H9 (cell line): ENCODE data around the gene DPH1. TPM values are rescaled to one million over a fixed set of nuclear protein-coding genes. Genes with fewer than 3 reads are reported as not detected.

ENCODE experiments used
- DNase-seq: peaks from one replicate; pipeline ENCODE4 v3.0.0-alpha.2; 2017
- H2AFZ ChIP-seq: one replicate; pipeline ENCODE4 v1.6.1; 2013; ENCODE audit warnings: mild to moderate bottlenecking, low read length, control low read depth, moderate library complexity
- H2AK5ac ChIP-seq: 2 replicates; pipeline ENCODE4 v1.6.1; 2013; ENCODE audit warnings: low read length, control low read depth, mixed read lengths; ENCODE audit not compliant: insufficient read length
- H2BK120ac ChIP-seq: one replicate; pipeline ENCODE4 v1.6.1; 2013; ENCODE audit warnings: low read depth, mild to moderate bottlenecking, low read length, control low read depth, inconsistent platforms; ENCODE audit not compliant: poor library complexity, severe bottlenecking
- H2BK12ac ChIP-seq: 2 replicates; pipeline ENCODE4 v1.6.1; 2013; ENCODE audit warnings: low read length, control low read depth, mixed read lengths, low read depth; ENCODE audit not compliant: insufficient read length
- H2BK15ac ChIP-seq: 2 replicates; pipeline ENCODE4 v1.6.1; 2013; ENCODE audit warnings: low read depth, low read length, control low read depth
- H2BK20ac ChIP-seq: one replicate; pipeline ENCODE4 v1.6.1; 2013; ENCODE audit warnings: low read depth, mild to moderate bottlenecking, low read length, control low read depth, inconsistent platforms; ENCODE audit not compliant: poor library complexity, severe bottlenecking
- H2BK5ac ChIP-seq: 2 replicates; pipeline ENCODE4 v1.6.1; 2013; ENCODE audit warnings: low read length, control low read depth, mixed read lengths; ENCODE audit not compliant: insufficient read length
- H3K14ac ChIP-seq: 2 replicates; pipeline ENCODE4 v1.6.1; 2013; ENCODE audit warnings: low read length, control low read depth; ENCODE audit not compliant: insufficient read depth
- H3K18ac ChIP-seq: 2 replicates; pipeline ENCODE4 v1.6.1; 2013; ENCODE audit warnings: low read depth, mild to moderate bottlenecking, mixed read lengths, low read length, control low read depth; ENCODE audit not compliant: insufficient read length
- H3K23ac ChIP-seq: 2 replicates; pipeline ENCODE4 v1.6.1; 2013; ENCODE audit warnings: low read length, control low read depth, mixed read lengths, low read depth; ENCODE audit not compliant: insufficient read length
- H3K23me2 ChIP-seq: 2 replicates; pipeline ENCODE4 v1.6.1; 2013; ENCODE audit warnings: low read depth, mild to moderate bottlenecking, mixed read lengths, low read length, control low read depth; ENCODE audit not compliant: insufficient read length, poor library complexity, severe bottlenecking
- H3K27ac ChIP-seq: 2 replicates; pipeline ENCODE4 v1.5.1; 2013; ENCODE audit warnings: low read length, control low read depth, mixed read lengths, low read depth; ENCODE audit not compliant: insufficient read length
- H3K27me3 ChIP-seq: 2 replicates; pipeline ENCODE4 v1.6.1; 2013; ENCODE audit warnings: low read length, control low read depth, inconsistent platforms; ENCODE audit not compliant: insufficient read depth
- H3K4ac ChIP-seq: 2 replicates; pipeline ENCODE4 v1.6.1; 2013; ENCODE audit warnings: low read depth, mild to moderate bottlenecking, control low read depth, inconsistent platforms, low read length, moderate library complexity
- H3K4me1 ChIP-seq: 2 replicates; pipeline ENCODE4 v1.6.1; 2013; ENCODE audit warnings: low read length, control low read depth, inconsistent platforms; ENCODE audit not compliant: insufficient read depth
- H3K4me2 ChIP-seq: 2 replicates; pipeline ENCODE4 v1.6.1; 2013; ENCODE audit warnings: low read length, control low read depth, mixed read lengths; ENCODE audit not compliant: insufficient read length, insufficient read depth
- H3K56ac ChIP-seq: 2 replicates; pipeline ENCODE4 v1.6.1; 2013; ENCODE audit warnings: low read depth, mild to moderate bottlenecking, mixed read lengths, low read length, control low read depth; ENCODE audit not compliant: insufficient read length
- H3K79me1 ChIP-seq: 2 replicates; pipeline ENCODE4 v1.6.1; 2013; ENCODE audit warnings: low read depth, mild to moderate bottlenecking, moderate library complexity, low read length, control low read depth, inconsistent platforms; ENCODE audit not compliant: insufficient read depth, poor library complexity, severe bottlenecking
- H3K79me2 ChIP-seq: 2 replicates; pipeline ENCODE4 v1.6.1; 2013; ENCODE audit warnings: low read length, control low read depth, inconsistent platforms; ENCODE audit not compliant: insufficient read depth
- H3K9ac ChIP-seq: 2 replicates; pipeline ENCODE4 v1.6.1; 2013; ENCODE audit warnings: low read length, control low read depth, mixed read lengths; ENCODE audit not compliant: insufficient read length; ENCODE audit errors: extremely low read depth
- H3K9me3 ChIP-seq: one replicate; pipeline ENCODE4 v1.6.1; 2013; ENCODE audit warnings: low read depth, low read length, inconsistent platforms; ENCODE audit not compliant: control insufficient read depth
- H3T11ph ChIP-seq: one replicate; pipeline ENCODE4 v1.6.1; 2013; ENCODE audit warnings: mild to moderate bottlenecking, low read length, control low read depth, inconsistent platforms
- H4K20me1 ChIP-seq: one replicate; pipeline ENCODE4 v1.6.1; 2013; ENCODE audit not compliant: control insufficient read depth, insufficient read length, insufficient read depth
- H4K5ac ChIP-seq: 2 replicates; pipeline ENCODE4 v1.6.1; 2013; ENCODE audit warnings: low read depth, mild to moderate bottlenecking, mixed read lengths, low read length, control low read depth; ENCODE audit not compliant: insufficient read length
- H4K8ac ChIP-seq: replicated peaks from 2 replicates; pipeline ENCODE4 v1.6.1; 2013; ENCODE audit warnings: low read length, control low read depth, mixed read lengths, low read depth; ENCODE audit not compliant: insufficient read length
- H4K91ac ChIP-seq: 2 replicates; pipeline ENCODE4 v1.6.1; 2013; ENCODE audit warnings: low read depth, mild to moderate bottlenecking, moderate library complexity, mixed read lengths, low read length, control low read depth; ENCODE audit not compliant: insufficient read length
- H3K27ac Mint-ChIP-seq, 3 experiments: 2 replicates in 2 of 3; 3 replicates in 1 of 3; pipeline ENCODE4 v1.8.0; 2020 to 2021; ENCODE audit warnings: mixed read lengths in 3 of 3, mild to moderate bottlenecking in 1 of 3, moderate library complexity in 1 of 3
- H3K27me3 Mint-ChIP-seq: 2 replicates; pipeline ENCODE4 v1.8.0; 2021; ENCODE audit warnings: low read depth, mild to moderate bottlenecking, moderate library complexity, mixed read lengths
- H3K36me3 Mint-ChIP-seq, 3 experiments: 2 replicates in 2 of 3; 3 replicates in 1 of 3; pipeline ENCODE4 v1.8.0; 2020 to 2021; ENCODE audit warnings: low read depth in 3 of 3, mixed read lengths in 3 of 3; ENCODE audit not compliant: insufficient read depth in 1 of 3
- H3K4me1 Mint-ChIP-seq, 2 experiments: 2 replicates each; pipeline ENCODE4 v1.8.0; 2020; ENCODE audit warnings: mixed read lengths in 2 of 2
- H3K4me3 Mint-ChIP-seq, 2 experiments: 2 replicates in 1 of 2; 3 replicates in 1 of 2; pipeline ENCODE4 v1.8.0; 2020 to 2021; ENCODE audit warnings: mild to moderate bottlenecking in 2 of 2, mixed read lengths in 2 of 2, moderate library complexity in 1 of 2
- H3K9me3 Mint-ChIP-seq, 2 experiments: 2 replicates in 1 of 2; 3 replicates in 1 of 2; pipeline ENCODE4 v1.8.0; 2020; ENCODE audit warnings: mild to moderate bottlenecking in 2 of 2, mixed read lengths in 2 of 2, moderate library complexity in 1 of 2
- WGBS: extraction: QIAGEN DNeasy Blood & Tissue Kit; methylation state at CpG from one replicate; pipeline ENCODE4 v1.1.7; 2013; ENCODE audit warnings: missing lambda C conversion rate, low lambda C conversion rate, mixed read lengths; ENCODE audit not compliant: insufficient read length; ENCODE audit errors: extremely low coverage; 5-methylcytosine and 5-hydroxymethylcytosine counted together
- total RNA-seq: library from RNA; stranded (reverse); gene quantifications from 2 replicates; pipeline ENCODE4 v1.2.1, GENCODE V29; 2021
- TF ChIP-seq, protein P1 (sequence below): fragments of 200-600 bp; sonication (generic); conservative IDR thresholded peaks from 3 replicates; pipeline ENCODE4 v1.8.0; 2021; ENCODE audit warnings: antibody characterized with exemption, mild to moderate bottlenecking

DPH1 gene
- total RNA-seq, 1 experiment from 2014 or later, result 27.5 TPM

DNA sequence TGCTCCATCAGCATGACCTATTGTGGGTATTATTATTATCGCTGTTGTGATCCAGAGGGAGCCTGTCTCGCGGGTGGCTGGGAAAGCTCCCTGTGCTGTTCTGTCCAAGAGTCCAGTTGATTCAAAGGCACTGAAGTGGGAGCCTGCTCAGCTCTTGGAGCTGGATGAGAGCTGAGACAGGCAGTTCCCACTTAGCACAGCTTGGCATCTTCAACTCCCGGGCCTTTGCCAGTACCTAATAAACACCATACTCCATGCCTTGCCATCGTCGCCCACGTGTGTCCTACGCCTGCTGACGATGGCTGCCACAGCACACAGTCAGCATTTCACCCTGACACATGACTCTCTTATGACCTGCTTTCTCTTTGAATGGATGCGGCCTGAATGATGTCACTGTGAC, 37.4 kb upstream of the DPH1 start:
- no peak overlapping the region for H3K4me2 ChIP-seq
- H3K23ac ChIP-seq, result no peak overlapping the region
- no CpG with 5 or more reads among the region's 10 CpGs for WGBS
- no peak overlapping the region for H2BK12ac ChIP-seq
- TF ChIP-seq, protein P1, sequence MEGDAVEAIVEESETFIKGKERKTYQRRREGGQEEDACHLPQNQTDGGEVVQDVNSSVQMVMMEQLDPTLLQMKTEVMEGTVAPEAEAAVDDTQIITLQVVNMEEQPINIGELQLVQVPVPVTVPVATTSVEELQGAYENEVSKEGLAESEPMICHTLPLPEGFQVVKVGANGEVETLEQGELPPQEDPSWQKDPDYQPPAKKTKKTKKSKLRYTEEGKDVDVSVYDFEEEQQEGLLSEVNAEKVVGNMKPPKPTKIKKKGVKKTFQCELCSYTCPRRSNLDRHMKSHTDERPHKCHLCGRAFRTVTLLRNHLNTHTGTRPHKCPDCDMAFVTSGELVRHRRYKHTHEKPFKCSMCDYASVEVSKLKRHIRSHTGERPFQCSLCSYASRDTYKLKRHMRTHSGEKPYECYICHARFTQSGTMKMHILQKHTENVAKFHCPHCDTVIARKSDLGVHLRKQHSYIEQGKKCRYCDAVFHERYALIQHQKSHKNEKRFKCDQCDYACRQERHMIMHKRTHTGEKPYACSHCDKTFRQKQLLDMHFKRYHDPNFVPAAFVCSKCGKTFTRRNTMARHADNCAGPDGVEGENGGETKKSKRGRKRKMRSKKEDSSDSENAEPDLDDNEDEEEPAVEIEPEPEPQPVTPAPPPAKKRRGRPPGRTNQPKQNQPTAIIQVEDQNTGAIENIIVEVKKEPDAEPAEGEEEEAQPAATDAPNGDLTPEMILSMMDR, result no peak
- H3K4ac ChIP-seq, result no peak overlapping the region
- no peak overlapping the region for H3K27ac ChIP-seq
- H3K27me3 ChIP-seq, result 0 out of 2 replicates have a peak, but pooled peaks cover 2% of the 10 kb centered on the region
- no peaks in the 10 kb centered on the region; a peak in 1 of 5 replicates for H3K9me3 Mint-ChIP-seq
- no peak overlapping the region for H3K9ac ChIP-seq
- H2BK5ac ChIP-seq, result no peak overlapping the region
- H3K9me3 ChIP-seq, result no peaks in the 10 kb centered on the region
- H4K8ac ChIP-seq, result no peak overlapping the region
- H2BK20ac ChIP-seq, result no peak overlapping the region
- no peak overlapping the region for H3T11ph ChIP-seq
- H3K27ac Mint-ChIP-seq, result no peak overlapping the region
- peaks cover 66% of the 10 kb centered on the region for H3K27me3 Mint-ChIP-seq
- no peak overlapping the region for H2BK120ac ChIP-seq
- no peaks in the 10 kb centered on the region for H3K23me2 ChIP-seq
- H3K14ac ChIP-seq, result no peak overlapping the region
- no peak overlapping the region for H3K4me3 Mint-ChIP-seq
- no peaks in the 10 kb centered on the region for H4K20me1 ChIP-seq
- H4K91ac ChIP-seq, result no peak overlapping the region
- no peak overlapping the region for H3K18ac ChIP-seq
- H3K4me1 Mint-ChIP-seq, result peaks cover 16 to 25% of the 10 kb centered on the region in 2 experiments
- no peaks in the 10 kb centered on the region for H3K79me1 ChIP-seq
- no peak for DNase-seq
- H2BK15ac ChIP-seq, result no peak overlapping the region
- H2AK5ac ChIP-seq, result no peak overlapping the region
- no peak overlapping the region for H3K56ac ChIP-seq
- H3K79me2 ChIP-seq, result no peaks in the 10 kb centered on the region
- no peaks in the 10 kb centered on the region for H3K36me3 Mint-ChIP-seq
- H4K5ac ChIP-seq, result no peak overlapping the region
- no peak overlapping the region for H2AFZ ChIP-seq
- H3K4me1 ChIP-seq, result no peaks in the 10 kb centered on the region; the same call in 1 of the 2 replicates
